Astrocyte (in vitro differentiated cells and primary cell): ENCODE results near the gene ITGB3BP. TPM values are rescaled to one million over a fixed set of nuclear protein-coding genes. Genes with fewer than 3 reads are reported as not detected.

Experiments
- DNase-seq: peaks from one replicate; pipeline ENCODE4 v3.0.0-alpha.2; 2010; ENCODE audit warnings: low read depth
- FAIRE-seq: peaks from 2 replicates; lab custom pipeline; 2011; peaks lifted over from hg19 to GRCh38; lab: Jason Lieb, UNC
- H2AFZ ChIP-seq: 2 replicates; pipeline ENCODE4 v1.6.0; 2012; ENCODE audit warnings: low read depth, low read length, inconsistent platforms
- H3K27ac ChIP-seq: 2 replicates; pipeline ENCODE4 v1.5.1; 2011; ENCODE audit warnings: low read depth, low read length, inconsistent platforms
- H3K27me3 ChIP-seq: 2 replicates; pipeline ENCODE4 v1.6.0; 2011; ENCODE audit warnings: low read length, inconsistent platforms; ENCODE audit not compliant: insufficient read depth
- H3K36me3 ChIP-seq: 2 replicates; pipeline ENCODE4 v1.5.1; 2011; ENCODE audit warnings: low read length, inconsistent platforms; ENCODE audit not compliant: insufficient read depth
- H3K4me1 ChIP-seq: 2 replicates; pipeline ENCODE4 v1.5.1; 2011; ENCODE audit warnings: low read length, inconsistent platforms; ENCODE audit not compliant: insufficient read depth
- H3K4me2 ChIP-seq: 2 replicates; pipeline ENCODE4 v1.6.0; 2012; ENCODE audit warnings: low read length, inconsistent platforms
- H3K4me3 ChIP-seq: 2 replicates; pipeline ENCODE4 v1.5.1; 2011; ENCODE audit warnings: low read depth, mild to moderate bottlenecking, low read length, inconsistent platforms; ENCODE audit not compliant: insufficient read depth
- H3K79me2 ChIP-seq: 2 replicates; pipeline ENCODE4 v1.6.0; 2012; ENCODE audit warnings: mild to moderate bottlenecking, low read length, inconsistent platforms; ENCODE audit not compliant: insufficient read depth
- H3K9ac ChIP-seq: 2 replicates; pipeline ENCODE4 v1.6.0; 2012; ENCODE audit warnings: mild to moderate bottlenecking, low read length, inconsistent platforms
- H3K9me3 ChIP-seq: 2 replicates; pipeline ENCODE4 v1.5.1; 2012; ENCODE audit warnings: low read depth, mild to moderate bottlenecking, low read length, inconsistent platforms; ENCODE audit not compliant: insufficient read depth
- H4K20me1 ChIP-seq: 2 replicates; pipeline ENCODE4 v1.6.0; 2012; ENCODE audit warnings: low read length, inconsistent platforms; ENCODE audit not compliant: insufficient read depth
- H3K27ac Mint-ChIP-seq: one replicate; pipeline ENCODE4 v1.8.0; 2021; ENCODE audit warnings: mild to moderate bottlenecking, mixed read lengths; ENCODE audit not compliant: unreplicated experiment
- H3K27me3 Mint-ChIP-seq: one replicate; pipeline ENCODE4 v1.8.0; 2021; ENCODE audit warnings: low read depth, mixed read lengths; ENCODE audit not compliant: unreplicated experiment
- H3K36me3 Mint-ChIP-seq: one replicate; pipeline ENCODE4 v1.8.0; 2021; ENCODE audit warnings: low read depth, mixed read lengths; ENCODE audit not compliant: unreplicated experiment
- H3K4me1 Mint-ChIP-seq: one replicate; pipeline ENCODE4 v1.8.0; 2021; ENCODE audit warnings: low read depth, mixed read lengths; ENCODE audit not compliant: unreplicated experiment
- H3K4me3 Mint-ChIP-seq: one replicate; pipeline ENCODE4 v1.8.0; 2021; ENCODE audit warnings: mild to moderate bottlenecking, moderate library complexity, mixed read lengths; ENCODE audit not compliant: unreplicated experiment
- H3K9me3 Mint-ChIP-seq: one replicate; pipeline ENCODE4 v1.8.0; 2021; ENCODE audit warnings: mild to moderate bottlenecking, mixed read lengths; ENCODE audit not compliant: unreplicated experiment
- CTCF ChIP-seq: IDR thresholded peaks from 2 replicates; pipeline ENCODE4 v1.5.1; 2011; ENCODE audit warnings: low read depth, mild to moderate bottlenecking, inconsistent platforms, low read length, moderate library complexity; ENCODE audit not compliant: insufficient read depth
- EZH2 ChIP-seq: IDR thresholded peaks from 2 replicates; pipeline ENCODE4 v1.6.1; 2012; ENCODE audit warnings: mild to moderate bottlenecking, low read length, inconsistent platforms; ENCODE audit not compliant: insufficient read depth
- total RNA-seq: library from RNA; stranded (reverse); gene quantifications from 2 replicates; pipeline ENCODE4 v1.2.1, GENCODE V29; 2021

The ITGB3BP gene
- total RNA-seq, 1 donor from 2014 or later, result 15.6 TPM

- no peaks in the 10 kb centered on the region for H3K4me1 ChIP-seq
- no peaks in the 10 kb centered on the region for H3K27me3 ChIP-seq
- H3K9ac ChIP-seq, result no peak overlapping the region
- no peak overlapping the region for H3K27ac Mint-ChIP-seq
- no peak overlapping the region for H3K4me2 ChIP-seq
- peaks cover 3% of the 10 kb centered on the region for H3K9me3 Mint-ChIP-seq
- H3K27me3 Mint-ChIP-seq, result no peaks in the 10 kb centered on the region
- H2AFZ ChIP-seq, result no peak overlapping the region
- no peaks in the 10 kb centered on the region for H3K4me1 Mint-ChIP-seq
- TF ChIP-seq CTCF (no peak), EZH2 (no peak)
- H3K9me3 ChIP-seq, result no peaks in the 10 kb centered on the region
- H3K79me2 ChIP-seq, result no peaks in the 10 kb centered on the region
- no peak overlapping the region for H3K27ac ChIP-seq
- no peak overlapping the region for H3K4me3 Mint-ChIP-seq
- FAIRE-seq (no peak), DNase-seq (no peak)
- peaks cover 6% of the 10 kb centered on the region for H3K36me3 Mint-ChIP-seq
- no peaks in the 10 kb centered on the region for H4K20me1 ChIP-seq
- H3K36me3 ChIP-seq, result no peaks in the 10 kb centered on the region
- no peak overlapping the region for H3K4me3 ChIP-seq
Observed at GRCh38 chr1:63401945-63402344, 121.1 kb downstream of the ITGB3BP start.

Other genes with a start within 250 kb of the ITGB3BP start
- gene FOXD3, start 200.7 kb downstream of the ITGB3BP start, total RNA-seq, result not detected in 2 replicates
- gene ALG6, start 155.6 kb downstream of the ITGB3BP start, total RNA-seq, result 7.8 and 7.9 TPM in 2 replicates
- 3.7 and 4.0 TPM in 2 replicates for gene EFCAB7, start 300 bp upstream of the ITGB3BP start, total RNA-seq
- gene PGM1, start 70.2 kb upstream of the ITGB3BP start, total RNA-seq, result 36.9 and 48.7 TPM in 2 replicates